Epithelial cell of proximal tubule (primary cell): ENCODE measurements around the gene INTS4. TPM values are rescaled to one million over a fixed set of nuclear protein-coding genes. Genes with fewer than 3 reads are reported as not detected.

Experiments
- DNase-seq: peaks from one replicate; pipeline ENCODE4 v3.0.0-alpha.2; 2011; ENCODE audit warnings: low read depth
- H3K4me3 ChIP-seq: 2 replicates; pipeline ENCODE4 v1.5.1; 2011; ENCODE audit warnings: low read depth, mild to moderate bottlenecking, low read length
- CTCF ChIP-seq: conservative IDR thresholded peaks from 2 replicates; pipeline ENCODE4 v1.5.1; 2012; ENCODE audit warnings: low read depth, mild to moderate bottlenecking, low read length
- total RNA-seq: library from RNA; depleted of rRNA; stranded (reverse); fragments of >200 nt; gene quantifications from 2 replicates; pipeline ENCODE4 v1.2.3, GENCODE V29; 2015

Gene INTS4
- total RNA-seq, 1 donor from 2014 or later, result 15.3 TPM

GRCh38 chr11:78038697-78039313 is 44.3 kb upstream of the INTS4 start:
- H3K4me3 ChIP-seq, result no peak overlapping the region
- no peak for TF ChIP-seq CTCF
- no peak for DNase-seq

GRCh38 chr11:78037825-78038620 is 43.6 kb upstream of the INTS4 start:
- TF ChIP-seq CTCF, result no peak
- H3K4me3 ChIP-seq, result no peak overlapping the region
- DNase-seq, result no peak

GRCh38 chr11:78037056-78037455 is 42.6 kb upstream of the INTS4 start:
- TF ChIP-seq CTCF, result no peak
- H3K4me3 ChIP-seq, result no peak overlapping the region
- no peak for DNase-seq

- no peak for DNase-seq
- TF ChIP-seq CTCF, result no peak
- H3K4me3 ChIP-seq, result no peak overlapping the region
Measured at GRCh38 chr11:78036313-78036712, 41.8 kb upstream of the INTS4 start.

GRCh38 chr11:78034623-78035022 is 40.2 kb upstream of the INTS4 start:
- H3K4me3 ChIP-seq, result no peak overlapping the region
- DNase-seq, result no peak
- no peak for TF ChIP-seq CTCF

GRCh38 chr11:78033040-78033439 is 38.6 kb upstream of the INTS4 start:
- no peak overlapping the region for H3K4me3 ChIP-seq
- no peak for TF ChIP-seq CTCF
- no peak for DNase-seq

GRCh38 chr11:78032090-78032489 is 37.6 kb upstream of the INTS4 start:
- DNase-seq, result no peak
- TF ChIP-seq CTCF, result no peak
- no peak overlapping the region for H3K4me3 ChIP-seq
